HL-60 (cell line): ENCODE data around the gene DNAH5.
A peak's percentile ranks its signal among the peaks of the same experiment; 100 is the strongest.

ENCODE experiments used
- DNase-seq, 2 experiments: peaks; one replicate each; pipeline ENCODE4 v3.0.0-alpha.2; 2010 to 2020; ENCODE audit warnings: low read depth in 1 of 2, low spot score in 1 of 2
- H3K27ac ChIP-seq: fragments of 250-450 bp; sonication (Bioruptor Pico); replicated peaks from 2 replicates; pipeline ENCODE4 v1.5.1; 2020; ENCODE audit warnings: mild to moderate bottlenecking, moderate library complexity
- H3K27me3 ChIP-seq: fragments of 250-450 bp; sonication (Bioruptor Pico); 2 replicates; pipeline ENCODE4 v1.5.1; 2021; ENCODE audit warnings: mild to moderate bottlenecking, moderate library complexity; ENCODE audit not compliant: insufficient read depth, poor library complexity, severe bottlenecking
- H3K4me3 ChIP-seq: replicated peaks from 2 replicates; pipeline ENCODE4 v1.5.1; 2011; ENCODE audit warnings: mild to moderate bottlenecking, control low read depth, low read length; ENCODE audit not compliant: insufficient read depth
- CTCF ChIP-seq: IDR thresholded peaks from one replicate; pipeline ENCODE4 v1.5.1; 2011; ENCODE audit warnings: low read length, control low read depth, inconsistent platforms; ENCODE audit not compliant: insufficient read depth
- GABPA ChIP-seq: IDR thresholded peaks from 2 replicates; pipeline ENCODE4 v1.6.1; 2012; ENCODE audit warnings: low read depth
- POLR2AphosphoS5 ChIP-seq: IDR thresholded peaks from 2 replicates; pipeline ENCODE4 v1.6.1; 2012; ENCODE audit warnings: low read depth
- REST ChIP-seq: IDR thresholded peaks from 2 replicates; pipeline ENCODE4 v1.6.1; 2012; ENCODE audit warnings: low read depth; ENCODE audit not compliant: insufficient replicate concordance
- SPI1 ChIP-seq: IDR thresholded peaks from 2 replicates; pipeline ENCODE4 v1.6.1; 2012; ENCODE audit warnings: low read depth, mild to moderate bottlenecking, borderline replicate concordance

The DNAH5 gene

GRCh38 chr5:13866792-13867191, 77.7 kb downstream of the DNAH5 start:
- TF ChIP-seq REST (peak; percentile 99), CTCF (no peak), SPI1 (no peak), GABPA (no peak)
- Histone ChIP-seq H3K4me3 (no peak overlapping the region), H3K27me3 (no peaks in the 10 kb centered on the region), H3K27ac (no peak overlapping the region)
- no peak for DNase-seq

GRCh38 chr5:13865312-13865711, 79.2 kb downstream of the DNAH5 start:
- H3K4me3 ChIP-seq = no peak overlapping the region
- TF ChIP-seq GABPA = no peak
- TF ChIP-seq CTCF = no peak
- TF ChIP-seq REST = no peak
- TF ChIP-seq POLR2AphosphoS5 = no peak
- no peak for TF ChIP-seq SPI1
- DNase-seq = no peak
- no peaks in the 10 kb centered on the region for H3K27me3 ChIP-seq
- no peak overlapping the region for H3K27ac ChIP-seq

- no peak for TF ChIP-seq POLR2AphosphoS5
- TF ChIP-seq SPI1 = no peak
- TF ChIP-seq CTCF = no peak
- TF ChIP-seq GABPA = no peak
- no peak for TF ChIP-seq REST
- DNase-seq = no peak
- H3K4me3 ChIP-seq = no peak overlapping the region
Observed at GRCh38 chr5:13860146-13860545, 84.3 kb downstream of the DNAH5 start.

More at GRCh38 chr5:13860146-13860545, 84.3 kb downstream of the DNAH5 start:
- Histone ChIP-seq H3K27me3 (no peaks in the 10 kb centered on the region), H3K27ac (no peak overlapping the region)
